ENCODE measurements around the gene NDFIP1. TPM values are rescaled to one million over a fixed set of nuclear protein-coding genes. Genes with fewer than 3 reads are reported as not detected.

NDFIP1 gene
- total and polyA plus RNA-seq, 2 of the 4 experiments (the other 2 are of a cell fraction), result 7.7 to 15.4 TPM

GRCh38 chr5:142170254-142170953 lies 61.8 kb downstream of the NDFIP1 start:
- no peaks in the 10 kb centered on the region for H3K9me1 ChIP-seq (ENCODE audit: insufficient read depth, low read length)
- no peak overlapping the region for H3K18ac ChIP-seq (ENCODE audit: low read depth, low read length)
- CTCF ChIA-PET, result no interaction called here
- no peak overlapping the region for H2AK5ac ChIP-seq (ENCODE audit: low read depth, low read length)
- POLR2A ChIA-PET (ENCODE audit: unreplicated experiment), result no interaction called here
- no peak overlapping the region for H2BK120ac ChIP-seq (ENCODE audit: low read depth, low read length)
- no peaks in the 10 kb centered on the region for H3K9me3 ChIP-seq (ENCODE audit: control insufficient read depth, insufficient read depth, low read length)
- dilution Hi-C loops (cut with HindIII; ENCODE audit: low sequenced_read_pairs, unreplicated experiment) (no loop called here), intact Hi-C loops (cut with micrococcal nuclease) (no loop called here), in situ Hi-C loops (cut with MboI; ENCODE audit: low sequenced_read_pairs) (no loop called here)
- no peaks in the 10 kb centered on the region for H4K20me1 ChIP-seq (ENCODE audit: insufficient read depth, low read length)
- TF ChIP-seq CEBPB (IDR thresholded peaks at IDR 0.05; ENCODE audit: low read depth, low read length), result no peak
- TF ChIP-seq RCOR1 (IDR thresholded peaks at IDR 0.05; ENCODE audit: insufficient replicate concordance, low read length), result no peak
- TF ChIP-seq FOS (IDR thresholded peaks at IDR 0.05; ENCODE audit: low read depth, low read length), result no peak
- TF ChIP-seq MAFK (IDR thresholded peaks at IDR 0.05; ENCODE audit: low read depth, low read length), result no peak
- no peak for TF ChIP-seq RFX5 (IDR thresholded peaks at IDR 0.05; ENCODE audit: low read depth, low read length)
- TF ChIP-seq, protein P1, sequence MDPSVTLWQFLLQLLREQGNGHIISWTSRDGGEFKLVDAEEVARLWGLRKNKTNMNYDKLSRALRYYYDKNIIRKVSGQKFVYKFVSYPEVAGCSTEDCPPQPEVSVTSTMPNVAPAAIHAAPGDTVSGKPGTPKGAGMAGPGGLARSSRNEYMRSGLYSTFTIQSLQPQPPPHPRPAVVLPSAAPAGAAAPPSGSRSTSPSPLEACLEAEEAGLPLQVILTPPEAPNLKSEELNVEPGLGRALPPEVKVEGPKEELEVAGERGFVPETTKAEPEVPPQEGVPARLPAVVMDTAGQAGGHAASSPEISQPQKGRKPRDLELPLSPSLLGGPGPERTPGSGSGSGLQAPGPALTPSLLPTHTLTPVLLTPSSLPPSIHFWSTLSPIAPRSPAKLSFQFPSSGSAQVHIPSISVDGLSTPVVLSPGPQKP (IDR thresholded peaks at IDR 0.05; ENCODE audit: borderline replicate concordance, low read depth, low read length), result no peak
- TF ChIP-seq NFE2L2 (IDR thresholded peaks at IDR 0.05; ENCODE audit: low read depth, low read length), result no peak
- TF ChIP-seq MAZ (IDR thresholded peaks at IDR 0.05; ENCODE audit: borderline replicate concordance, low read depth, low read length), result no peak
- TF ChIP-seq CTCF (conservative IDR thresholded peaks at IDR 0.05; ENCODE audit: low read depth, low read length), result no peak
- TF ChIP-seq SMC3 (IDR thresholded peaks at IDR 0.05; ENCODE audit: low read depth, low read length), result no peak
- no peak for TF ChIP-seq POLR2A (IDR thresholded peaks at IDR 0.05; ENCODE audit: low read depth, low read length)
- TF ChIP-seq USF2 (IDR thresholded peaks at IDR 0.05; ENCODE audit: low read depth, low read length), result no peak
- H2BK15ac ChIP-seq (ENCODE audit: low read depth, low read length), result no peak overlapping the region
- H2AK9ac ChIP-seq (replicated peaks; ENCODE audit: low read depth, low read length, poor library complexity), result no peak overlapping the region
- H3K14ac ChIP-seq (replicated peaks; ENCODE audit: low read depth, low read length), result no peak overlapping the region
- H3K79me1 ChIP-seq (ENCODE audit: low read depth in 1 of 2, low read length in 2 of 2), result no peaks in the 10 kb centered on the region
- no peaks in the 10 kb centered on the region for H3K27me3 ChIP-seq (ENCODE audit: control insufficient read depth, insufficient read depth, low read length)
- DNase-seq, result no peak
- no peak for ATAC-seq (ENCODE audit: low read depth)
- H3K56ac ChIP-seq (ENCODE audit: extremely low read depth, insufficient read depth, low read length), result no peak overlapping the region
- H4K8ac ChIP-seq (ENCODE audit: low read depth in 2 of 2, low read length in 2 of 2), result no peak overlapping the region
- H3K23ac ChIP-seq (ENCODE audit: low read depth, low read length), result no peak overlapping the region
- WGBS, 2 experiments (ENCODE audit: extremely low coverage in 2 of 2, insufficient read length in 1 of 2), result 93% methylated on average over 2 of the region's 6 CpGs; no CpG with 5 or more reads in 1 of the 2 experiments
- no peaks in the 10 kb centered on the region for H3K36me3 ChIP-seq (ENCODE audit: control insufficient read depth, insufficient read depth, low read length)
- no peak overlapping the region for H3K4me3 ChIP-seq (ENCODE audit: insufficient read depth, low read depth, low read length)
- no peak overlapping the region for H2BK20ac ChIP-seq (ENCODE audit: low read depth, low read length)
- H3K4ac ChIP-seq (ENCODE audit: low read depth, low read length), result no peak overlapping the region
- no TSS peak for BruUV-seq (replicated peaks)
- H3K4me1 ChIP-seq (ENCODE audit: control insufficient read depth, insufficient read depth, low read length), result peaks cover 3% of the 10 kb centered on the region
- no peak overlapping the region for H2BK5ac ChIP-seq (ENCODE audit: low read depth, low read length, poor library complexity, severe bottlenecking)
- H3K9ac ChIP-seq (ENCODE audit: low read depth, low read length), result no peak overlapping the region
- no peak overlapping the region for H3K27ac ChIP-seq (ENCODE audit: insufficient read depth, low read length)
- no peak overlapping the region for H4K5ac ChIP-seq (ENCODE audit: low read depth, low read length)
- no peak overlapping the region for H3K4me2 ChIP-seq (ENCODE audit: low read depth, low read length)
- H4K91ac ChIP-seq (ENCODE audit: insufficient read depth, low read depth, low read length), result no peak overlapping the region
- H2AFZ ChIP-seq (replicated peaks; ENCODE audit: low read length, poor library complexity), result no peak overlapping the region
